Activated CD4-positive, alpha-beta T cell treated with anti-CD3 and anti-CD28 coated beads for 4 hours (primary cell): Measurements from ENCODE around the gene VILL.
"Not testable (repeated sequence)": the region's sequence is repeated elsewhere in the genome, so short reads cannot be mapped to it uniquely, and the experiment has no call there.

Source experiments
- DNase-seq, 2 donors: peaks; one replicate each; pipeline ENCODE4 v3.0.0-alpha.2; 2020

Gene VILL

DNA sequence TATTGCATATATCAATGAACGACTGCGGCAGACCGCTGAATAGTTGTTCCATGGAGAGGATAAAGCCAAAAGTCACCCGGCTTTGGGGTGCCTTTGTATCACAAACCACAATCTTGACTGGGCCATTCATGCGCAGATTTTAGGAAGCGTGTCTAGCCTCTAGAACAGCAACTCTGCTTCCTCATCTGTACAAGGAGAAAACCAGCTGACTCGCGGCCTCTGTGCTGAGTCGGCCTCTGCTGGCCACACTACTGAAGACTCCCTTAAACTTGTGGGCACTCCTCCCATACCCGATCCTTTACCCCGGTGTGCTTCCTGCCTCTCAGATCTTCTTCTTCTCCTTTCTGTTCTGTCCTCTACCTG, 49.3 kb downstream of the VILL start:
- DNase-seq: peak; percentile 43 to 51

GRCh38 chr3:38040401-38040800, 49.8 kb downstream of the VILL start:
- no peak for DNase-seq

- no peak for DNase-seq
Observed at GRCh38 chr3:38043486-38043885, 52.9 kb downstream of the VILL start.

- no peak for DNase-seq
Observed at GRCh38 chr3:38046027-38046426, 55.4 kb downstream of the VILL start.

GRCh38 chr3:38046821-38047220, 56.2 kb downstream of the VILL start:
- DNase-seq: no peak

DNA sequence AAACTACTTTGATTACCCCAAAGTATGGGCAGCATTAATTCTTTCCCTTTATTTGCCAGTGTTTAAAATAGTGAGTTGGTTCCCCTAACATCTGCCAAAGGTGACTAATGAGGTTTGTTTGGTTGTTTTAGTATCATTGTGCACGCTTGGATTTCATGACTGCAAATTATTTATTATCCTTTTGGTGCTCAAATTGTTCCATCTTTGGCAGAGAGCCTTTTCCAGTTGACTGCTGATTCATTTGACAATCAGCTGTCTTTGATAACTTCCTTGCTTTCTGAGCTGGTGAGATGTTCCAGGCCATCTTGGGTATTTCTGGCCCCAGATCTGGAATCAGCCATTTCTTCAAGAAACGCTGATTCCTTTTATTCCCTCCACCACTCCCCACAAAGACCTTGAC, 57.3 kb downstream of the VILL start:
- no peak for DNase-seq

DNA sequence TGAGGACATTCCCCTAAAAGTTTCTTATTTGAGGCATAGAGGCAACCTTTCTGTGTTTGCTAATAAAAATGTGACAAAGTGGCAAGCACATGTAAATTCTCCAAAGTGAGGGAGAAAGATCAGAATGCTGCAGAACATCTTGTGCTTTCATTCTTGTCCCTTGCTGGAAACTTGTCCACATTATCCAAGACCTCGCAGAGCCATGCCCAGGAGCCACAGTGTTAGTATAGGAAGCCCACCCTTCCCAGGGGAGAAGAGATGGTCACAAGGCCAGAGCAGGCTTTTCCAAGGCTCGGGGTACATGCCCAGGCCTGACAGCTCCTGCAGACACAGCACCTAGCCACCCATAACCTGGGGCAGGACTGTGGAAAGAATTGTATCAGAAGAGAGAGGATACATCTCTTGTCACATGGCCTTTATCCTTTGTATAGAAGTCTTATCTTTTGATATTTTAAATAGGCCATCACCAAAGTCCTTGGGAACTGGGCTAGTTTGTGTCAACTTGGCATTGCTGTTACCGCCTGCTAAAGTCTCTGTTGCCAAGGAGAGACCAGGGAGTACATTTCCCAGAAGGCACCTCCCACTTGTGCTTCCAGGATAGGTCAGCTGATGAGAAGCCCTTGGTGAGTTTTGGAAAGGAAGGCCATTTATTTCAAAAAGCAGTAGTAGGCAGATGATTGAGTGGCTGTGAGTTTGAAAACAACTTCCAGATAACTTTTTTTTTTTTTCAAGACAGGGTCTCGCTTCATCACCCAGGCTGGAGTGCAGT, 59.0 kb downstream of the VILL start:
- DNase-seq: no peak

DNA sequence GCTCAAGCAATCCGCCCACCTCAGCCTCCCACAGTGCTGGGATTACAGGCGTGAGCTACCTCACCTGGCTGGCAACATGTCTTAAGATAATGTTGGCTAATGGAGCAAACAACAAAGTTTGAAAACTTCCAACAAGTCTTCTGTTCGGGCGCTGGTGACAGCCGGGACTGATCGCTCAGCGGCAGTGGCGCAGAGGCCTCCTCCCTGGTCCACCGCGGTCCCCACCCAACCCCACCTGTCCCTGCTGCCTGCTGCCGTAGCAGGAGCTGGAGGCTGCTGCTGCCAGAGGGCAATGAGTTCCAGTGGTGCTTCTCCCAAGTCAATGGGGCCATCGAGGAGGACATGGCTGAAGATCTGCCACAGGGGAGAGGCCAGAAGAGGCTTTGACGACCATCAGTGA, 60.5 kb downstream of the VILL start:
- DNase-seq: no peak

DNA sequence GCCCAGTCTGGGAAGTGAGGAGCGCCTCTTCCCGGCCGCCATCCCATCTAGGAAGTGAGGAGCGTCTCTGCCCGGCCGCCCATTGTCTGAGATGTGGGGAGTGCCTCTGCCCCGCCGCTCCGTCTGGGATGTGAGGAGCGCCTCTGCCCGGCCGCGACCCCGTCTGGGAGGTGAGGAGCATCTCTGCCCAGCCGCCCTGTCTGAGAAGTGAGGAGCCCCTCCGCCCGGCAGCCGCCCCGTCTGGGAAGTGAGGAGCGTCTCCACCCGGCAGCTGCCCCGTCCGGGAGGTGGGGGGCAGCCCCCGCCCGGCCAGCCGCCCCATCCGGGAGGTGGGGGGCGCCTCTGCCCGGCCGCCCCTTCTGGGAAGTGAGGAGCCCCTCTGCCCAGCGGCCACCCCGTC, 62.7 kb downstream of the VILL start:
- DNase-seq: not testable (repeated sequence)

- not testable (repeated sequence) for DNase-seq
Observed at GRCh38 chr3:38053813-38054498, 63.4 kb downstream of the VILL start.

GRCh38 chr3:38054499-38055001, 64.0 kb downstream of the VILL start:
- DNase-seq: no peak
